Urinary bladder (tissue), 4 donors: ENCODE data around the gene DGCR8. TPM values are rescaled to one million over a fixed set of nuclear protein-coding genes. Genes with fewer than 3 reads are reported as not detected.

Experiments
- DNase-seq: peaks from one replicate; pipeline ENCODE4 v3.0.0-alpha.2; 2015; ENCODE audit errors: extremely low spot score
- H3K27ac ChIP-seq: one replicate; pipeline ENCODE4 v1.5.1; 2013; ENCODE audit warnings: low read depth, mild to moderate bottlenecking, moderate library complexity
- H3K36me3 ChIP-seq: one replicate; pipeline ENCODE4 v1.6.1; 2013; ENCODE audit warnings: mild to moderate bottlenecking, moderate library complexity; ENCODE audit not compliant: insufficient read depth
- H3K4me1 ChIP-seq: one replicate; pipeline ENCODE4 v1.6.1; 2013; ENCODE audit warnings: mild to moderate bottlenecking, moderate library complexity; ENCODE audit not compliant: insufficient read depth
- H3K4me3 ChIP-seq: one replicate; pipeline ENCODE4 v1.5.1; 2013; ENCODE audit warnings: low read depth, low read length
- WGBS: extraction: QIAGEN DNeasy Blood & Tissue Kit; methylation state at CpG from one replicate; pipeline ENCODE4 v1.1.7; 2013; 5-methylcytosine and 5-hydroxymethylcytosine counted together
- polyA plus RNA-seq: library from polyadenylated mRNA; stranded (reverse); fragments of 200-250 nt; gene quantifications from one replicate; pipeline ENCODE4 v1.2.3, GENCODE V29; 2013
- total RNA-seq: library from RNA; depleted of rRNA; stranded (reverse); fragments of >200 nt; gene quantifications from one replicate; pipeline ENCODE4 v1.2.3, GENCODE V29; 2014
- donor health status: healthy with polysubstance abuse.
- donor health status: healthy.

The DGCR8 gene
- total and polyA plus RNA-seq, 2 donors = 18.9 to 24.8 TPM

- H3K4me1 ChIP-seq = peaks cover 2% of the 10 kb centered on the region
- H3K27ac ChIP-seq = no peak overlapping the region
These were observed 4.7 kb downstream of the DGCR8 start for GRCh38 chr22:20084547-20085413.

GRCh38 chr22:20085651-20086050 lies 5.6 kb downstream of the DGCR8 start:
- no peaks in the 10 kb centered on the region for H3K36me3 ChIP-seq

More at GRCh38 chr22:20084547-20085413, 4.7 kb downstream of the DGCR8 start:
- H3K4me3 ChIP-seq = no peak overlapping the region
- no peak for DNase-seq
- 72% methylated on average over 23 of the region's 23 CpGs for WGBS
- H3K36me3 ChIP-seq = no peaks in the 10 kb centered on the region

GRCh38 chr22:20086101-20086599 lies 6.1 kb downstream of the DGCR8 start:
- 87% methylated on average over 24 of the region's 24 CpGs for WGBS
- Histone ChIP-seq H3K4me1 (peaks cover 1% of the 10 kb centered on the region), H3K4me3 (no peak overlapping the region), H3K27ac (no peak overlapping the region), H3K36me3 (no peaks in the 10 kb centered on the region)
- no peak for DNase-seq

More at GRCh38 chr22:20085651-20086050, 5.6 kb downstream of the DGCR8 start:
- Histone ChIP-seq H3K27ac (no peak overlapping the region), H3K4me3 (no peak overlapping the region), H3K4me1 (peaks cover 2% of the 10 kb centered on the region)
- DNase-seq = no peak
- WGBS = 72% methylated on average over 20 of the region's 20 CpGs

DNA sequence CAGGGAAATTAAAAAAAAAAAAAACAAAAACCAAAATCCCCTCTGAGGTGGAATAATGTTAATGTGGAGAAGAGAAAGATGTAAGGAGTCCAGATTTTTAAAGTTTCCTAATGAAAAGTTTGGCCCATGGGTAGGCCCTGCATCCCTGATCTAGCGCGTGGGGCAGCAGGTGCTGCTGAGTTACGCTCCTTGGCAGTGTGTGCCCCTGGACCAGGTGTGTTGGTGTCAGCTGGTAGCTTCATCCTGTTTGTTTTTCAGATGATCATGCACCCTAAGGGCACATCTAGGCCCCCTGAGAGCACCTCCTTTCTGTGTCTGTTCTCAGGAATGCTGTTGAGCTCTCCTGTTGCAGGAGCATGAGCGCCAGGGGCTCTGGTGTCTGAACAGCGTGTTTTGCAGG lies 6.7 kb downstream of the DGCR8 start:
- WGBS = 99% methylated on average over 5 of the region's 5 CpGs
- no peak overlapping the region for H3K4me3 ChIP-seq
- no peak for DNase-seq
- no peaks in the 10 kb centered on the region for H3K36me3 ChIP-seq
- H3K4me1 ChIP-seq = no peaks in the 10 kb centered on the region
- H3K27ac ChIP-seq = no peak overlapping the region

GRCh38 chr22:20087319-20088262 lies 7.5 kb downstream of the DGCR8 start:
- DNase-seq = no peak
- H3K4me3 ChIP-seq = no peak overlapping the region
- H3K36me3 ChIP-seq = peaks cover 2% of the 10 kb centered on the region
- H3K27ac ChIP-seq = no peak overlapping the region
- H3K4me1 ChIP-seq = no peaks in the 10 kb centered on the region
- WGBS = 91% methylated on average over 14 of the region's 14 CpGs

DNA sequence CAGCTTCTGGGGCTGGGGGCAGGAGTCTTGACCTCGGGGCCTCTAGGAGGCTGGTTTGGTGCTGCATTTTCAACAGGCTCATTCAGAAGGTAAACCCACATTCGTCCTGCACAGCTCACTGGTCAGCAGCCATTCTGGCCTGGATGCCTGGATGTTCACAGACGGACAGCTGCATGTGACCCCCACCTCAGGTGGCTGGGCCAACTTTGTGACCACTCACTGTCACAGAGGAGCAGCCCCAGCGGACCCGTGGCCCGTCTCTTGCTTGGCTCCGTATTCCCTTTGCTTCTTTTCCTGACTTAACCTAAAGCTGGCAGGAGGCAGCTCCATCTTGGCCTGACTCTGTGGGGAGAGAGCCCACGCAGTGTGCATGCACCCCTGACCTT lies 8.2 kb downstream of the DGCR8 start:
- 92% methylated on average over 8 of the region's 8 CpGs for WGBS
- no peak for DNase-seq
- peaks cover 2% of the 10 kb centered on the region for H3K36me3 ChIP-seq

DNA sequence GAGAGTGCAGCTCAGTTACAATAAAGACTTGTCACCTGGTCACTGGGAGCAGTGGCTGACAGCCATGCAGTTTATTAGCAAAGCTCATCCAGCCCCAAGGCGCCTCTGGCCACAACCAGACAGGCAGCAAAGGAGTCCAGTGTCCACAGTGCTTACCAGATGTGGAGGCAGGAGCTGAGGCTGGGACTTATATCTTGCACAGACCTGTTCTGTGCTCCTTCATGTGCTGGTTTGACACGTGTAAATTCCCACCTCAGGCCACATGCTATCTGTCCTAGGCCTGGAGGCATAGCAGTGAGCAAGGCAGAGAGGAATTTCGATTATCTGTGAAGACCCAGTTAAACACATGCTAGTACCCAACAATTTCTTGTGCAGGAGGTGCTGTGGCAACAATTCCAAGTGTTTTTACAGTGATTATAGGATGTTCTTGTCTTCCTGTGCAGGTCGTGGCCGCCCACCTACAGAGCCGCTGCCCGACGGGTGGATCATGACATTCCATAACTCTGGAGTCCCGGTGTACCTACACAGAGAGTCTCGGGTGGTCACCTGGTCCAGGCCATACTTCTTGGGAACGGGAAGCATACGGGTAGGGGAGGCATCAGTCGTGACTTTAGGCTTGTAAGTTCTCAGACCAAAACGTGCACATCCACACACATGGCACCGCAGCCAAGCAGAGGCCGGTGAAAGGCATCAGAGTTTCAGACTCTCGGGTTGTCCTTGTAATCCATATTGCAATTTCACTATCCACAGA lies 9.4 kb downstream of the DGCR8 start:
- H3K36me3 ChIP-seq = peaks cover 4% of the 10 kb centered on the region
- DNase-seq = no peak
- H3K4me1 ChIP-seq = no peaks in the 10 kb centered on the region
- no peak overlapping the region for H3K4me3 ChIP-seq
- WGBS = 93% methylated on average over 17 of the region's 17 CpGs
- no peak overlapping the region for H3K27ac ChIP-seq

More for the DNA sequence above, 8.2 kb downstream of the DGCR8 start:
- Histone ChIP-seq H3K4me3 (no peak overlapping the region), H3K27ac (no peak overlapping the region), H3K4me1 (no peaks in the 10 kb centered on the region)

DNA sequence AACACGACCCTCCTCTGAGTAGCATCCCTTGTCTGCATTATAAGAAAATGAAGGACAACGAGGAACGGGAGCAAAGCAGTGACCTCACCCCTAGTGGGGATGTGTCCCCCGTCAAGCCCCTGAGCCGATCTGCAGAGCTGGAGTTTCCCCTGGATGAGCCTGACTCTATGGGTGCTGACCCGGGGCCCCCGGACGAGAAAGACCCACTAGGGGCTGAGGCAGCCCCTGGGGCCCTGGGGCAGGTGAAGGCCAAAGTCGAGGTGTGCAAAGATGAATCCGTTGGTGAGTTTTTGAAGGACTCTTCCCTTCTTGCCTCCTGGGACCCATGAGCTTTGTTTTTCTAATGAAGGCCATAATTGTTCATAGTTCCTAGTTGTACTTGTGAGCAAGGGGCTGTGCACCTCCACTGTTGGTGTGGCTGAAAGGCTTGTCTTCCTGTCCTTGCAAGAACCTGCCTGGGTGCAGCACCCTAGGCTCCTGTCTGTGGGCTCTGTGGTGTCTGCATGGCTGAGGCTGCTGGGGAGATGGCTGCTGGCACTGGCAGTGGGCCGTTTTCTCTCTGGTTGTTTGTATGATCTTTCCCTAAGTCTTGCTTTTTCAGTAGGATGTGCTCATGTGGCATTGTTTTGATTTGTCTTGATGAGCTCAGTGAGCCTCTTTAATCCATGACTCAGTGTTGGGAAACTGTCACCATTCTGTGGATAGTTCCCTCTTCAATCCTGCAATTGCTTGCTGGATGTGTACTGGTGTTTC lies 10.1 kb downstream of the DGCR8 start:
- H3K27ac ChIP-seq = no peak overlapping the region
- H3K36me3 ChIP-seq = peaks cover 5% of the 10 kb centered on the region
- no peak for DNase-seq
- H3K4me3 ChIP-seq = no peak overlapping the region
- no peaks in the 10 kb centered on the region for H3K4me1 ChIP-seq
- WGBS = 92% methylated on average over 11 of the region's 11 CpGs

DNA sequence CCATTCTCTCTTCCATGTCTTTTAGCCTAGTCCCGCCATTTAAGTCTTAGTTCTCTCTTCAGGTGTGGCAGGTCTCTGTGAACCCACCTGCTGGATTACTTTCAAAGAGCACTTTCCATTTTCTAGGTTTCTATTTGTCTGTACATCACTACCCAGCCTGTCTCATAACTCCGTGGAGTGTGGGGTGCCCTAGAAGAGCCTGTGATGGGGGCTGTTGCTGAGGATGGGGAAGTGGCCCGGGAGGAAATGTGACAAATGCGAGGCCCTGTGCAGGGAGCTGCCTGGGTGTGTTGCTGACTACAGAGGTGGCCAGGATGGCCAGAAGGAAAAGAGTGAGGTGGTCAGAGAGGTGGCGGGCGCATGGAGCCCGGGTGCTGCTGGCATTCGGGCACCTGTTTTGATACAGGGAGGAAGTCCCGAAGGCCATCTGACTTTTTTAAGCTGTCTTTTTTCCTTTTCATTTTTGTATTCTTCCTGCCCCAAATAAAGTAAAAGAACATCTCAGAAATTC lies 10.7 kb downstream of the DGCR8 start:
- no peak for DNase-seq
- H3K4me1 ChIP-seq = no peaks in the 10 kb centered on the region
- H3K4me3 ChIP-seq = no peak overlapping the region
- H3K27ac ChIP-seq = no peak overlapping the region
- 93% methylated on average over 9 of the region's 9 CpGs for WGBS
- peaks cover 5% of the 10 kb centered on the region for H3K36me3 ChIP-seq

DNA sequence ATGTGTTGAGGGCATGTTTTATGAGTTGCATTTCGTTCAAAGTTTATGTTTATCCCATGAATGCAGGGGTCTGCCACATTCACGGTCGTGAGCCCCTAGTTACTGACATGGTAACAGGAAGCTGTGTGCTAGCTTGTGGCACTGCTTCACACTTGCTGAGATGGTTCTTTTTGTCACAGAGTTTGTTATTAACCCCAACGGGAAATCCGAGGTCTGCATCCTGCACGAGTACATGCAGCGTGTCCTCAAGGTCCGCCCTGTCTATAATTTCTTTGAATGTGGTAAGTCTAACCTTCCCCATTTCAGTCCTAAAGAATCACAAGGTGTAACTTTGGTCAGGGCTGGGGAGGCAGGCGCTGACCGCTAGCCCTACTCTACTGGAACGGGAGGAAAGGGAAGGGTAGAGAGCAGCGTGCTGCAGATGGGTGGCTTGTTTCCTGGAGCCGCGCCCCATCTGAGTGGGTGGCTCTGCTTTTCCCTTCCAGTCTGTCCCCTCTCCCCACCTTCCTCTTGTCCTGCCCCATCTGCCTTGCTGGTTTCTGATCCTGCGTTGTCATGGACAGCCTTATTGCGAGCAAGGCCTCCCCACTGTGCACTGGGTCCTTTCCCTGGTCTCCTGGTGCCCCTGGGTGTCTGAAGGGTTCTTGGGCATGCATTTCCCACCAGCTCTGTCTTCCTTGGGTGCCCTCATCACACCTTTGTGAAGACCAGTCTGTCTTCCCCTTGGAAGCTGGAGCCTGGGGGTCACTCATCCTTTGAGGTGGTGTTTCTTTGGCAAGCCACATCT lies 11.8 kb downstream of the DGCR8 start:
- 92% methylated on average over 16 of the region's 16 CpGs for WGBS
- H3K4me3 ChIP-seq = no peak overlapping the region
- no peak overlapping the region for H3K27ac ChIP-seq
- DNase-seq = no peak
- H3K36me3 ChIP-seq = peaks cover 5% of the 10 kb centered on the region
- H3K4me1 ChIP-seq = no peaks in the 10 kb centered on the region

DNA sequence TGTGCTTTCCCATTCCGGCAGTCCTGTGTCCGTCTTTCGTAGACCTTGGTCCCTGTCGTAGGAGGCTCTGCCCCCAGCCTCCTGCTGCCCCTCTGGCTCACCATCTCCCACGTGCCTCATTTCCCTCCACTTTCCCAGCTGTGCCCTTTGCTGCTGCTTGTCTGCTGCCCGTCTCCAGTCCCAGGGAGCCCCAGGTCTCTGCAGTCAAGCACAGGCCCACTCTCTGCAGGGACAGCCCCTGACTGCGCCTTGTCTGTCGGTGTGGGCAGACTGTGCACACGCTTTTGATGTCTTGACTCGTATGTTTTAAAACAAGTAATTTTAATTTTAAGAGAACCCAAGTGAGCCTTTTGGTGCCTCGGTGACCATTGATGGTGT lies 12.4 kb downstream of the DGCR8 start:
- no peak for DNase-seq
- Histone ChIP-seq H3K4me1 (no peaks in the 10 kb centered on the region), H3K36me3 (peaks cover 5% of the 10 kb centered on the region), H3K4me3 (no peak overlapping the region), H3K27ac (no peak overlapping the region)
- WGBS = 93% methylated on average over 11 of the region's 11 CpGs
